ENCODE data around the gene TTR. TPM values are rescaled to one million over a fixed set of nuclear protein-coding genes. Genes with fewer than 3 reads are reported as not detected.
A peak's percentile ranks its signal among the peaks of the same experiment; 100 is the strongest.

The TTR gene
- total and polyA plus RNA-seq, 2 of the 13 experiments (the other 11 are each of a cell fraction or from before 2014, with no cell fraction given) = 91.3 to 496 TPM

- TF ChIP-seq AKNA (CRISPR knock-in tag; IDR thresholded peaks at IDR 0.05; ENCODE audit: borderline replicate concordance) (no peak), MLXIP (CRISPR knock-in tag; IDR thresholded peaks at IDR 0.05; ENCODE audit: borderline replicate concordance) (no peak), RNF219 (CRISPR knock-in tag; IDR thresholded peaks at IDR 0.05) (no peak), SOX5 (CRISPR knock-in tag; IDR thresholded peaks at IDR 0.05; ENCODE audit: borderline replicate concordance) (peak; percentile 24; the same call in 1 of the 2 replicates), HOXA9 (CRISPR knock-in tag; IDR thresholded peaks at IDR 0.05; ENCODE audit: borderline replicate concordance) (no peak), ELF4 (CRISPR knock-in tag; IDR thresholded peaks at IDR 0.05; ENCODE audit: borderline replicate concordance) (no peak), JUN (CRISPR knock-in tag; IDR thresholded peaks at IDR 0.05) (no peak), REST (IDR thresholded peaks at IDR 0.05; ENCODE audit: borderline replicate concordance in 1 of 2, low read depth in 1 of 2, low read length in 2 of 2) (peak in 1 of 2 experiments; percentile 21; a peak in 1 of 4 replicates), DZIP1 (CRISPR knock-in tag; IDR thresholded peaks at IDR 0.05) (no peak), ZNF607 (CRISPR knock-in tag; IDR thresholded peaks at IDR 0.05; ENCODE audit: borderline replicate concordance) (no peak)
Observed at GRCh38 chr18:31566576-31567306, 24.9 kb upstream of the TTR start (continued).

Measured in HepG2 (cell line).